ENCODE measurements around the gene APOBEC3A. TPM values are rescaled to one million over a fixed set of nuclear protein-coding genes. Genes with fewer than 3 reads are reported as not detected.

The APOBEC3A gene
- total and polyA plus RNA-seq, 10 of the 15 experiments (the other 5 are each of a cell fraction or from before 2014, with no cell fraction given) = 0.20 TPM; not detected in 9

DNA sequence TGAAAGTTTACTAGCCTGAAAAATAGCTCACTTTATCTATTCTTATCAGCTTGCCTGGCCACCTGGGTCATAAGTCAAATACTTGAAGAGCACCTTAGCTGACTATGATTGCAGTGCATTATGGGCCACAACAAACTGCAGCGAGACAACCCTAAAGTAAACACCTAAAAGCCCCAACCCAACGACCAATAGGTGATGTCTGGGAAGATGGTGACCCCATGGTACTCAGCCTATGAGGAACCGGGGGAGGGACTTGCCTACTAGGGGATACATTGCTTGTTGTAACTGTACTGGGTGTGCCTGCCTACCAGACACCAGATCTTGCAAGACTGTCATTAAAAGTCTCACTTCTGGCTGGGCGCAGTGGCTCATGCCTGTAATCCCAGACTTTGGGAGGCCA is 35.6 kb upstream of the APOBEC3A start:
- Histone ChIP-seq H3K4me2 (ENCODE audit: control insufficient read depth, insufficient read depth) (no peak overlapping the region), H3K4me3 (no peak overlapping the region), H3K9ac (ENCODE audit: control insufficient read depth, insufficient read depth, low read length) (no peak overlapping the region), H3K4me1 (ENCODE audit: control insufficient read depth, insufficient read depth, low read length) (no peaks in the 10 kb centered on the region), H3K27ac (ENCODE audit: control insufficient read depth, insufficient read depth) (no peak overlapping the region), H2AFZ (ENCODE audit: control insufficient read depth, low read depth, low read length) (no peak overlapping the region), H3K36me3 (ENCODE audit: control insufficient read depth in 2 of 2, insufficient read depth in 2 of 2, low read length in 1 of 2) (no peaks in the 10 kb centered on the region), H3K79me2 (ENCODE audit: control insufficient read depth, insufficient read depth, low read length) (no peaks in the 10 kb centered on the region), H3K9me3 (replicated peaks; ENCODE audit: control insufficient read depth, insufficient read depth, low read length) (no peaks in the 10 kb centered on the region), H4K20me1 (ENCODE audit: control insufficient read depth, insufficient read depth) (no peaks in the 10 kb centered on the region), H3K27me3 (replicated peaks in 1 of 2; ENCODE audit: control insufficient read depth in 2 of 2, insufficient read depth in 2 of 2, low read length in 1 of 2) (peaks cover 1 to 7% of the 10 kb centered on the region in 2 experiments; a peak in 2 of 4 replicates)
- BruUV-seq (replicated peaks) = no TSS peak
- CTCF ChIA-PET = interaction anchor here (0.6 to 2.0 kb wide), 2 partner anchors 9 to 52 kb away, joined by 4 to 8 read pairs; no protein-coding TSS in a partner anchor
- in situ Hi-C loops (cut with MboI) (no loop called here), intact Hi-C loops (cut with micrococcal nuclease; ENCODE audit: unreplicated experiment) (no loop called here)
- TF ChIP-seq MXI1 (IDR thresholded peaks at IDR 0.05; ENCODE audit: low read depth, low read length) = no peak
- 0 out of 2 replicates have a peak, but pooled peaks have one; percentile 45 for TF ChIP-seq NFYB (IDR thresholded peaks at IDR 0.05; ENCODE audit: insufficient read depth, low read depth, low read length)
- no peak for TF ChIP-seq KDM1A (IDR thresholded peaks at IDR 0.05; ENCODE audit: borderline replicate concordance)
- POLR2A ChIA-PET = no interaction called here
- RAD21 ChIA-PET (ENCODE audit: unreplicated experiment) = interaction anchor here (1.0 kb wide), 1 partner anchor 30 kb away, joined by 3 read pairs; no protein-coding TSS in a partner anchor
- whole genome bisulfite sequencing (ENCODE audit: insufficient coverage, insufficient replicate concordance, low lambda C conversion rate, missing lambda C conversion rate) = 13% methylated on average over 4 of the region's 4 CpGs
- ATAC-seq (no peak), FAIRE-seq (no peak), DNase-seq (ENCODE audit: low read depth, low spot score) (no peak)
- SMC1A ChIA-PET (ENCODE audit: uncharacterized antibody, unreplicated experiment) = interaction anchor here (1.6 kb wide), 1 partner anchor 10 kb away, joined by 3 read pairs; no protein-coding TSS in a partner anchor

DNA sequence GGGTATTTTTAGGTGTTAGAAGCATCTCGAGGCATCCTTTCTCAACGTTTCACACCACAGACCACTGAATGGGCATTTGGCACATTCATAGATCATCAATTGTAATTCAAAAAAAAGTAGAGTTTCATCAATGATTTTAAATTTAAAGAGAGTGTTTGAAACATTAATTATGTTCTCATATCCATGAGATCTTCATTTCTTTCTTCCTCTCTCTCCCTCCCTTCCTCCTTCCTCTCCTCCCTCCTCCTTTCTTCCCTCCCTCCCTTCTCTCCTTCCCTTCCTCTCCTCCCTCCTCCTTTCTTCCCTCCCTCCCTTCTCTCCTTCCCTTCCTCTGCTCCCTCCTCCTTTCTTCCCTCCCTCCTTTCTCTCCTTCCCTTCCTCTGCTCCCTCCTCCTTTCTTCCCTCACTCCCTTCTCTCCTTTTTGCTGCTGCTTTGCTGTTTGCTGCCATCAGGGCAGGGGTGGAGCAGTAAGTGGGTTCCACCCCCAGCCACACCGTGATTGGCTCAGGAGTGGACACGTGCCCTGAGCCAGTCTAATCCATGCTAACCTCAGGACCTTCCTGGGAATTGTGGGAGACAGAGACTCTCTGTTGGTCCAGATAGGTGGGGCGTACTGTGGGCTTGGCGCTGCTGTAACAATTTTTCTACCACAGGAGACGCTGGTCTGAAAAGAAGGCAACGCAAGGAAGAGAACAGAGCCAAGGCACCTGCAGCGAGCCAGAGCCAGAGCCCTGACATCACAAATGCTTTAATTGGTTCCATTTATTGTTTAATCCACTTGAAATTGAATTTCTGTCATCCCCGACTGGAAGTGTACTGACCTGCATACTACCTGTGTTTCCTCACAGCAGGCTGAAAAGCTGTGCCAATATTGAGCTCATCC is 33.7 kb upstream of the APOBEC3A start:
- H3K27ac ChIP-seq (ENCODE audit: control insufficient read depth, insufficient read depth) = no peak overlapping the region
- ChIA-PET CTCF (interaction anchor here (1.1 to 2.2 kb wide), 2 partner anchors 25 to 54 kb away, joined by 4 to 9 read pairs; no protein-coding TSS in a partner anchor), SMC1A (ENCODE audit: uncharacterized antibody, unreplicated experiment) (interaction anchor here (0.6 kb wide), 1 partner anchor 80 kb away, joined by 3 read pairs; no protein-coding TSS in a partner anchor), RAD21 (ENCODE audit: unreplicated experiment) (interaction anchor here (0.6 kb wide), 1 partner anchor 80 kb away, joined by 3 read pairs; no protein-coding TSS in a partner anchor), POLR2A (no interaction called here)
- H3K9me3 ChIP-seq (replicated peaks; ENCODE audit: control insufficient read depth, insufficient read depth, low read length) = no peaks in the 10 kb centered on the region
- BruUV-seq (replicated peaks) = no TSS peak
- peaks cover 1 to 7% of the 10 kb centered on the region in 2 experiments; a peak in 2 of 4 replicates for H3K27me3 ChIP-seq (replicated peaks in 1 of 2; ENCODE audit: control insufficient read depth in 2 of 2, insufficient read depth in 2 of 2, low read length in 1 of 2)
- in situ Hi-C loops (cut with MboI) (no loop called here), intact Hi-C loops (cut with micrococcal nuclease; ENCODE audit: unreplicated experiment) (no loop called here)
- no peak for ATAC-seq
- no peak for FAIRE-seq
- no peaks in the 10 kb centered on the region for H3K4me1 ChIP-seq (ENCODE audit: control insufficient read depth, insufficient read depth, low read length)
- H3K4me2 ChIP-seq (ENCODE audit: control insufficient read depth, insufficient read depth) = no peak overlapping the region
- no peaks in the 10 kb centered on the region for H3K79me2 ChIP-seq (ENCODE audit: control insufficient read depth, insufficient read depth, low read length)
- no peak overlapping the region for H3K9ac ChIP-seq (ENCODE audit: control insufficient read depth, insufficient read depth, low read length)
- no peak for DNase-seq (ENCODE audit: low read depth, low spot score)
- 22% methylated on average over 10 of the region's 10 CpGs for WGBS (ENCODE audit: insufficient coverage, insufficient replicate concordance, low lambda C conversion rate, missing lambda C conversion rate)
- H4K20me1 ChIP-seq (ENCODE audit: control insufficient read depth, insufficient read depth) = no peaks in the 10 kb centered on the region
- no peak for TF ChIP-seq DPF2 (IDR thresholded peaks at IDR 0.05)
- no peak for TF ChIP-seq TCF3 (IDR thresholded peaks at IDR 0.05; ENCODE audit: borderline replicate concordance, insufficient read depth, low read depth, low read length)
- TF ChIP-seq USF1 (IDR thresholded peaks at IDR 0.05; ENCODE audit: borderline replicate concordance, extremely low read length, insufficient read depth, low read depth, low read length) = peak; percentile 67
- H3K36me3 ChIP-seq (ENCODE audit: control insufficient read depth in 2 of 2, insufficient read depth in 2 of 2, low read length in 1 of 2) = no peaks in the 10 kb centered on the region
- no peak overlapping the region for H3K4me3 ChIP-seq
- H2AFZ ChIP-seq (ENCODE audit: control insufficient read depth, low read depth, low read length) = no peak overlapping the region
